Fibroblast of the aortic adventitia (primary cell): ENCODE results near the gene CEP68. TPM values are rescaled to one million over a fixed set of nuclear protein-coding genes. Genes with fewer than 3 reads are reported as not detected.

Experiments used
- DNase-seq: peaks from one replicate; pipeline ENCODE4 v3.0.0-alpha.2; 2010; ENCODE audit warnings: low read depth
- H3K4me3 ChIP-seq: 2 replicates; pipeline ENCODE4 v1.5.1; 2011; ENCODE audit warnings: low read depth, mild to moderate bottlenecking, control low read depth, low read length, moderate library complexity
- total RNA-seq: library from RNA; depleted of rRNA; stranded (reverse); fragments of >200 nt; gene quantifications from 2 replicates; pipeline ENCODE4 v1.2.3, GENCODE V29; 2012; ENCODE audit warnings: low replicate concordance
- TF ChIP-seq, protein P1 (sequence below): IDR thresholded peaks from 2 replicates; pipeline ENCODE4 v1.5.1; 2011; ENCODE audit warnings: mild to moderate bottlenecking, low read length, control low read depth, inconsistent platforms; ENCODE audit not compliant: insufficient read depth

The CEP68 gene, protein sequence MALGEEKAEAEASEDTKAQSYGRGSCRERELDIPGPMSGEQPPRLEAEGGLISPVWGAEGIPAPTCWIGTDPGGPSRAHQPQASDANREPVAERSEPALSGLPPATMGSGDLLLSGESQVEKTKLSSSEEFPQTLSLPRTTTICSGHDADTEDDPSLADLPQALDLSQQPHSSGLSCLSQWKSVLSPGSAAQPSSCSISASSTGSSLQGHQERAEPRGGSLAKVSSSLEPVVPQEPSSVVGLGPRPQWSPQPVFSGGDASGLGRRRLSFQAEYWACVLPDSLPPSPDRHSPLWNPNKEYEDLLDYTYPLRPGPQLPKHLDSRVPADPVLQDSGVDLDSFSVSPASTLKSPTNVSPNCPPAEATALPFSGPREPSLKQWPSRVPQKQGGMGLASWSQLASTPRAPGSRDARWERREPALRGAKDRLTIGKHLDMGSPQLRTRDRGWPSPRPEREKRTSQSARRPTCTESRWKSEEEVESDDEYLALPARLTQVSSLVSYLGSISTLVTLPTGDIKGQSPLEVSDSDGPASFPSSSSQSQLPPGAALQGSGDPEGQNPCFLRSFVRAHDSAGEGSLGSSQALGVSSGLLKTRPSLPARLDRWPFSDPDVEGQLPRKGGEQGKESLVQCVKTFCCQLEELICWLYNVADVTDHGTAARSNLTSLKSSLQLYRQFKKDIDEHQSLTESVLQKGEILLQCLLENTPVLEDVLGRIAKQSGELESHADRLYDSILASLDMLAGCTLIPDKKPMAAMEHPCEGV
- total RNA-seq: 12.0 and 12.3 TPM in 2 replicates

DNA sequence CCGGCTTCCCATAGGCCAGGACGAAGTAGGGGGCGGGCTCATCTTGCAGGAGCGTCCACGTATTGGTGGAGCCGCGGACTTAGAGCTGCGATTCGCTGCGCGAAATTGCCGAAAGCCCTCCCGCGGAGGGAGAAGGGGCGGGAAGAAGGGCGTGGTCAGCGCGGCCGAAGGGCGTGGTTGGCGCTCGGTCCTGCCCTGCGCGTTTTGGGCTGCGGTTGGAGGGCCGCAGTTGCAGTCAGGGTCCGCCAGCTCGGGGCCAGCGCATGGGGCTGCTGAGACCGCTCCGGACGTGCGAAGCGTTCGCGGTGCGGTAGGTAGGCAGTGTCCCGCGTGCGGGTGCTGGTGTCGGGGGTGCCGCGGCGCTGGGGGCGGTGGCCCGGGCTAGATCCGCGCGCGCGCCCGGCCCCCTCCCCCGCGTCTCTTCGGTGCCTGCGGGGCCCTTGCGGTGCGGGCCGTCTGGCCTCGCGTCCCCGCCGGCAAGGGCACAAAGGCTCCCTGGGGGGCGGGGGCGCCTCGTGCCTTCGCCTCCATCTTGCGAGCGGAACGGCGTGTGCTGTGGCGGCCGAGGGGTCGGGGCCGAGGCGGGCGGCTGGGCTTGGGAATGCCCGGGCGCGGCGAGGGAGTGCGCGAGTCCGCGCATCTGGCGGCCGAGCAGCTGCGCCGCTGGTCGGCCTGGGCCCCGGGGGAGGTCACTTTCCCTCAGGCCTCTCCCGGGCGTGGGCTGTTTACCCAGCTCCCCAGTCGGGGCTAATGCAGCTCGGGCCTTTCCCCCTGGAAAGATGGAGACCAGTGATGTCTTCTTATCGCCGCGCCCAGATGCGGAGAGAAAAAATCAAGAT, at the start of gene CEP68:
Gene CEP68 (plus strand): TSS at position 202 of the 839 bp plus-strand sequence. CDS start 13,029 bp downstream, outside the sequence.
- TF ChIP-seq, protein P1, sequence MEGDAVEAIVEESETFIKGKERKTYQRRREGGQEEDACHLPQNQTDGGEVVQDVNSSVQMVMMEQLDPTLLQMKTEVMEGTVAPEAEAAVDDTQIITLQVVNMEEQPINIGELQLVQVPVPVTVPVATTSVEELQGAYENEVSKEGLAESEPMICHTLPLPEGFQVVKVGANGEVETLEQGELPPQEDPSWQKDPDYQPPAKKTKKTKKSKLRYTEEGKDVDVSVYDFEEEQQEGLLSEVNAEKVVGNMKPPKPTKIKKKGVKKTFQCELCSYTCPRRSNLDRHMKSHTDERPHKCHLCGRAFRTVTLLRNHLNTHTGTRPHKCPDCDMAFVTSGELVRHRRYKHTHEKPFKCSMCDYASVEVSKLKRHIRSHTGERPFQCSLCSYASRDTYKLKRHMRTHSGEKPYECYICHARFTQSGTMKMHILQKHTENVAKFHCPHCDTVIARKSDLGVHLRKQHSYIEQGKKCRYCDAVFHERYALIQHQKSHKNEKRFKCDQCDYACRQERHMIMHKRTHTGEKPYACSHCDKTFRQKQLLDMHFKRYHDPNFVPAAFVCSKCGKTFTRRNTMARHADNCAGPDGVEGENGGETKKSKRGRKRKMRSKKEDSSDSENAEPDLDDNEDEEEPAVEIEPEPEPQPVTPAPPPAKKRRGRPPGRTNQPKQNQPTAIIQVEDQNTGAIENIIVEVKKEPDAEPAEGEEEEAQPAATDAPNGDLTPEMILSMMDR: no peak
- H3K4me3 ChIP-seq: peak within 1 kb of the TSS; percentile 82
- DNase-seq: peak; percentile 95

DNA sequence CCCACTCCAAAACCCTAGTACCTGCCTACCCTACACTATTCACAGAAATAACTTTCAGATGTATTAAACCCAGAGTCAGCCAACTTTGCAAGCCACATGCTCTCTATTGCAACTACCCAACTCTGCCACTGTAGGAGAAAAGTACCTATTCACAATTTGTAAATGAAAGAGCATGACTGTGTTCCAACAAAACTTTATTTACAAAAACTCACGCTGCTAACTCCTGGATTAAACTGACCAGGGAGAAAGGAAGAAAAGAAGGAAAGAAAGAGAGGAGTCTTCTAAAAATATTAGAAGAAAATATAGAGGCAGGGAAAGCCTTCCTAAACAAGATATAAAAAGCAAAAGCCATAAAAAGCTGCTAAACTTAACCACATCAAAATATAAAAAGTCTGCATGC, 42.4 kb upstream of the CEP68 start:
- TF ChIP-seq, protein P1: no peak
- no peak for DNase-seq
- H3K4me3 ChIP-seq: no peak overlapping the region

DNA sequence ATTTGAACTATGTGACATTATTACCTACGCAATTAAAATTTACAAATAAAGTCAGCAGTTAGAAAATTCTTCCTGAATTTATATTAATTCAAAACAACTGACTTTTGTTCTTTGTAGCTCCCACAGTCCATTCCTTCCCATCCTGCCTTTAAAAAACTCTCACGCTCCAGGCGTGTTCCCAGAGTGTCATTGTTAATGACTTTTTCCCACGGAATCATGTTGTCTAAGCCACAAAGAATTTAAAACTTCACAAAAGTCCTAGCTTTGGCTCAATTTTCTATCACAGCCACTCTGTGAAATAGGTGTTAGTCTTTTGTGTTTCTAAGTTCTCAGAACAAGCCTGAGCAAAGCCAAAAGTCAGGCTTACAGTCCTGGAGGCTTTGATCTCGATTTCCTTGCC, 40.5 kb upstream of the CEP68 start:
- TF ChIP-seq, protein P1: no peak
- no peak overlapping the region for H3K4me3 ChIP-seq
- no peak for DNase-seq

DNA sequence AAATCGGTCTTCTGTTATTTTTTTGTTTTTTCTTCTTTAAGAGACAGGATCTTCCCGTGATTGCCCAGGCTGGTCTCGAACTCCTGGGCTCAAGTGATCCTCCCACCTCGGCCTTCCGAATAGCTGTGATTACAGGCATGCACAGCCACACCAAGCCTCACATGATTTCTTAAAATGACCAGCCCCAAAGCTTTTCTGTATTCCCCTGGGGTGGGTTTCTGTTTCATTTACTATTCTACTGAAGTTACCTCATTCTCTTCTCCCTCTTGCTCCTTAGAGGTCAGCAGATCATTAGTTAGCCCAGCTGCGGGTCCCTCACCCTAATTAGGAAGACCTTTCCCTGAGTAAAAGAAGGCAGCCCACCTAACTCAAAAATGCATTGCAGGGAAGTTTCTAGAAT, 39.4 kb upstream of the CEP68 start:
- no peak overlapping the region for H3K4me3 ChIP-seq
- TF ChIP-seq, protein P1: no peak
- no peak for DNase-seq

DNA sequence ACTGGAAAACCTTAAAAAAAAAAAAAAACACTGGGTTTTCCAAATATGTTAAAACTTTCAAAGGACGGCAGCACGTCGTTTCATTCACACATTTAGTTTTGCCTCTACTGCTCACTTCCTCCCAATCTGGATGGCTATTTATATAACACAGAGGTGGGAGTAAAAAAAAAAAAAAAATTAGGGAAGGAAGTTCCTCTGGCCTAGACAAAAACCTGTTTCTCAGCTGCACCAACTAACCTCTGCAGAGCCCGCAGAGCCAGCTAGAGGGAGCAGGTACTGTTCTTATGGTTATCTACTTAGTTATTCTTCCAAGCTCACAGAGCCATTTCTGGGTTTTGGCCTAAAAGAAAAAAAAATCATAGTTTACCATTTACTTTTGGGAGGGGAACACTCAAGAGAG, 38.9 kb upstream of the CEP68 start:
- H3K4me3 ChIP-seq: no peak overlapping the region
- TF ChIP-seq, protein P1: no peak
- DNase-seq: no peak

DNA sequence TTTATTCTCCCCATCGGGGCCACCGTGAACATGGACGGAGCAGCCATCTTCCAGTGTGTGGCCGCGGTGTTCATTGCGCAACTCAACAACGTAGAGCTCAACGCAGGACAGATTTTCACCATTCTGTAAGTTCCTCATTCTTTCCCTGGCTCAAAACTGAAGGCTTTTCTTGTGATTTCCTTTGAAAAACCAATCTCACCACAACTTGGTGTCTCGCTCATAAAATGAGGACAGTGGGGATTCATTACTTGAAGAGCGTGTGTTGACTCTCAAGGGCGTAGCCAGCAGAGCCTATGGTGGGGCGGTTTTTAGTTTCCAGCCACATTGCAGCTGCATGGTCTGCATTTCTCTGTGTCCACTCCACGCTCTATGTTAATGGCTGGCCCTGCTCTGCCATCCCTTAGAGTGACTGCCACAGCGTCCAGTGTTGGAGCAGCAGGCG, 38.1 kb upstream of the CEP68 start:
- TF ChIP-seq, protein P1: no peak
- DNase-seq: no peak
- no peak overlapping the region for H3K4me3 ChIP-seq
